GM19467 (cell line): ENCODE measurements around the gene MEGF10.

Source experiments
- ATAC-seq: cut with Tn5 transposase; IDR thresholded peaks from one replicate; pipeline ENCODE4 v1.9.1; 2021; ENCODE audit warnings: mild to moderate bottlenecking, moderate library complexity; ENCODE audit not compliant: unreplicated experiment

Gene MEGF10

GRCh38 chr5:127508644-127509373, 218.2 kb downstream of the MEGF10 start:
- no peak for ATAC-seq
